ENCODE results near the gene CACNA1F.

CACNA1F gene

DNA sequence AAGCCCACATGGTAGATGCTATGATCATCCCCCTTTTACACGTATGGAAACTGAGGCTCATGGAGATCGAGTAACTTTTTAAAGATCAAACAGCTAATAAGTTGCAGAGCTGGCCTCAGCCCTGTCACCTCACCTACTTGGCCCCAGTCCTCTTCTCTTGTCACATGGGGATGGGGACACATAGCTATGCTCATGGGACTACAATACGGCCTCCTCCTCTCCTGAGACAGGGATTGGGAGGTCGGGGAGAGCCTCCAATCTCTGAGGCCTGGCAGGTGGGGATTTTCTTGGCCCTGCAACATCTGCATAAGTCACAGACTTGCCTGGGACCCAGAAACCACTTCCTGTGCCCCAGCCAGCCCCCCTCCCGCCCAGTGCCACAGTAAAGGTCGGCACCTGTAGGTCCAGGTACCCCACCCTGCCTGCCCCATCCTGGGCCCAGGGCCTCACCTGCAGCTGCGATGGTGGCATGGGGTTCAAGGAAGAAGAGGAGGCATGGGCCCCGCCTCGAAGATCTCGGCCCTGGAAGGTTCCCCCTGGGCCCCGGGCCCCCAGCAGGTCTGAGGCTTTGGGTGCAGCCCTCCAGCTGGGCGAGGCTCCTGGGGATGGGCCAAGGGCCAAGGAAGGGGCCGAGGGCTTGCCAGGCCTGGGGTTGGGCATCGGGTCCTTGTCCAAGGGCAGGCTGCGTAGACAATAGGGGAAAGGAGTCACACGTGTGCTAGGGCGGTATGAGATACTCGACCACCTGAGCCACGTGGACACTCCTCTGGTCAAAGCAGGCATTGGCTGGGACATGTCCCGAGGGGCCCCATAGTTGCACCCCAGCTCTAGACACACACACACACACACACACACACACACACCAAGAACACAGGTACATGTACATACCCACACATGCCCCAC is 25.0 kb upstream of the CACNA1F start:
- no peak overlapping the region for H3K4me3 ChIP-seq (ENCODE audit: low read depth, low read length)

DNA sequence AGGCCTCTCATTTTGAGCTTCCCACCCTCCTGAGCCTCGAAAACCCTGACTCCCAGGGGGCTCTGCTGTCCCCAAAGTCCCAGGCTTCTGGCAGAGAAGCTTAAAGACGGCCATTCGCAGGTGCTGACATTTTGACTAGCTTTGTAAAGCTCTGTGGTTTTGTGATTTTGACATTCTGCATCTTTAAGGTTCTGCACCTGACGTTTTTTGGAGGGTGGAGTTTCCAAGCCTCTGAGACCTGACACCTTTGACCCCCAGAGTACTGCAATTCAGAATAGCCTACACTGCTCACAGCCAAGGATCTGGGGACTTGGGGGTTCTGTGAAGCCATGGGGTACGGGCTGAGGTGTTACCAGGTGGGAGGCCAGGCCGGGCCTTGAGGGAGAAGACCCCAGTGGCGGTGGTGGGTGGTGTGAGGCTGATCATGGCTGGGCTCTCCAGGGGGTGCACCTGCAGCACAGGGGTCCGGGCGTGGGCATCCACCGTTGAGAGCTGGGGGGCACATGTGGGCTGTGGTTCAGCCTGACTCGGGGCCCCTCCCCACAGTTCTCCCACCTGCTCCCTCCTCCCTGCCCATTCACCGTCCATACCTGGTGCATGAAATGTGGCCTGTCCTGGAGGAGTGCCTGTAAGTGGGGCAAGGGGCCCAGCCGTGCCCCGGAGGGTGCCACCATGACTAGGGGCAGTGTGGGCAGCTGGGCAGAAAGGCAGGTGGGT is 24.1 kb upstream of the CACNA1F start:
- H3K4me3 ChIP-seq (ENCODE audit: low read depth, low read length), result no peak overlapping the region

DNA sequence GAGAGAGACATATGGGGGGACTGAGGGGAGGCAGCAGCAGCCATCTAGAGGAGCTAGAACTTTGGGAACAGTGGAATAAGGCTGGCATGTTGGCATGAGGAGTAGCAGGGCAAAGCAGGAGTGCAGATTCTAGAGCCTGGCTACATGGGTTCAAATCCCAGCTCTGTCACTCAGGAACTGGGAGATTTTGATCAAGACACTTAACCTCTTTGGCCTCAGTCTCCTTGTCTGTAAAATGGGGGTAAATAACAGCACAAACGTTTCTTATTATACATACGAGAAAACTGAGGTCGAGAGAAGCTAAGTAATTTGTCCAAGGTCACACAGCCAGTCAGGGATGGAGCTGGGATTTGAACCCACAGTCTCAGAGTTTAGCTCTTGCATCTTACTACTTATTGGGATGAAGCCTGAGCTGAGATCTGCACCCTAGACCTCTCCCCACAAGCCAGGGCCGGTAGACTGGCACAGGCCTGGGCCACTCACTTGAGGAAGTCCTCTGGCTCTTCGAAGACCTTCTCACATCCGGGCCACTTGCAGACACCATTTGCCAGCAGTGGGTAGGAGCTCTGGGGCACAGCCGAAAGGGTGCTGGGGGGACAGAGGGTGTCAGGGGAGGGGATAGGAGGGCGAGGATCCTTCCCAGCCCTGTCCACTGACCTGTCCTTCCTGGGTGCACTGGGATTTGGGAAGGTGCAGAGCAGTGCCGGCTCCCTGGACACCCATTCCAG is 23.3 kb upstream of the CACNA1F start:
- H3K4me3 ChIP-seq (ENCODE audit: low read depth, low read length), result no peak overlapping the region

DNA sequence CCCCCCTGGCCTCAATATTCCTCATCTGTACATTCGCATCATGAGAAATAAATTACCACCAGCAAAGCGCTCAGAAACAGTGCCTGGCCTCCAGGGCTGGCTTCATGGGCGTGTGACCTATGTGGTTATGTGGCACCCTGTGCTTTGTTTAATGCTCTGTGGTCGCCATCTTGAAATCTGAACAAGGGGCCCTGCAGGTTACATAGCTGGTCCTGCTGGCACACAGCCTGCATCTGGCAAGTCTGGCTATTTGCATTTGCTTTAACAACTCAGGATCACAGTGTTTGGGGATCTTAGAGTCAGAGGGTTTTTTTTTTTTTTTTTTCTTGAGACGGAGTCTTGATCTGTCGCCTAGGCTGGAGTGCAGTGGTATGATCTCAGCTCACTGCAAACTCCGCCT is 21.5 kb upstream of the CACNA1F start:
- H3K4me3 ChIP-seq (ENCODE audit: low read depth, low read length), result no peak overlapping the region

DNA sequence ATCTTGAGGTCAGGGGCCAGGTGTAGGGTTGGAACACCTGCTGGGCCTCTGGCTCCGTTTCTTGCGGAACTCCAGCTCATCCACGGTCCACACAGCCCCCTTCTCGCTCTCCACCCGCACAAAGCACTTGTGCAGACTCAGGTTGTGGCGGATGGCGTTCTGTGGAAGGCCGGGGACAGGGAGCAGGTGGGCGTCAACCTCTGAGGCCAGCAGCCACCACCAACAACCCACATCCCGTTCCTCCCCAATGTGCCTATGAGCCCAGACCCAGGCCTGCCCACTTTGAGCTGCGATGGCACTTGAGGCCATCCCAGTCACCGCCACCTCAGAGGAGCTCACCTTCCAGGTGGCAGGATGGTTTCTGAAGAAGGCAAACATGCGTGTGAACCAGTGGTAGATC is 18.2 kb upstream of the CACNA1F start:
- no peak overlapping the region for H3K4me3 ChIP-seq (ENCODE audit: low read depth, low read length)

DNA sequence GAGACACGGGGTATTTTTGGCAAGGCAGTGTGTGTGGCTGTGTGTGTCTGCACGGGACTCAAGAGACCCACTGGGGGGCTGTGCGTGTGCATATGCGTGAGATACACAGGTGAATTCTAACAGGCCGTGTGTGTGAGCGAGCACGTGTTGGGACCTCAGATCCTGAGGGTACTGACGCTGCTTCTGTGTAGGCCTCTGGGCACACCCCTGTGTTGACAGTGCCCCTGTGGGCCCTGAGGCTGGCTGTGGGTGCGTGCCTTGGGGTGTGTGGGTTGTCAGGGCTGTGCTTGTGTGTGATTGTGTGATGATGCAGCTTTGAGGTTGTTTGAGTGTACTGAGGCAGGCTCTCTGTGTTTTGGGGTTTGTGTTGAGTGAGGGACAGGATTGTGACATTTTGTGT is 17.4 kb upstream of the CACNA1F start:
- H3K4me3 ChIP-seq (ENCODE audit: low read depth, low read length), result no peak overlapping the region

DNA sequence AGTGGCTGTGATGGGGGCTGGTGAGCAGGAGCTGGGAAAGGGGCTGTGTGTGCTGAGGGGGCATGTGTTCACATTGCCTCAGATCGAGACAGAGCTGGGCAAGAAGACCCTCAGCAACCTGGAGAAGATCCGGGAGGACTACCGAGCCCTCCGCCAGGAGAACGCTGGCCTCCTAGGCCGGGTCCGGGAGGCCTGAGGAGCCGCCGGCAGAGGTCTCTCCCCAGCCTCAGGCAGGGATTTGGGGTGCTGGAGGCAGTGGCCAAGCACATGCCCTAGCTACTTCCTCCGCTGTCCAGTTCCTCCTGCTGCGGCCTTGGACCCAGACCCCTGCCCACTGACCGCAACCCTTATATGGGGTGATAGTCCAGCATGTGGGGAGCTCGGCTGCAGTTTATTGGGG is 16.9 kb upstream of the CACNA1F start:
- no peak overlapping the region for H3K4me3 ChIP-seq (ENCODE audit: low read depth, low read length)

DNA sequence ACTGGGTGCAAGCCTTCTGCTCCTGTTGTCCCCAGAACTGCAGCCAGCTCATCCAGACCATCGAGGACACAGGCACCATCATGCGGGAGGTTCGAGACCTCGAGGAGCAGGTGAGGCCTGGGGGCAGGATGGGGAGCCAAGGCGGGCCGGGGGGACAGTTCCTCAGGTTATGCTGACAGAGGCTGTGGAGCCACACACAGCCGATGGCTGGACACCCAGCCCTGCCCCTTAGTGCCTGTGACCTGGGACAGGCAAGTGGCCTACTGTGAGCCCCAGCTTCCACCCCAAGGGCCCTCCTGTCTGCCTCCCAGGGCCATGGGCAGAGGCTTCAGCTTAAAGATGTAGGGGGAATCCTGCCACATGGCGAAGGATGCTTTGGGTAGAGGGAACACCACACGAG is 16.5 kb upstream of the CACNA1F start:
- no peak overlapping the region for H3K4me3 ChIP-seq (ENCODE audit: low read depth, low read length)

DNA sequence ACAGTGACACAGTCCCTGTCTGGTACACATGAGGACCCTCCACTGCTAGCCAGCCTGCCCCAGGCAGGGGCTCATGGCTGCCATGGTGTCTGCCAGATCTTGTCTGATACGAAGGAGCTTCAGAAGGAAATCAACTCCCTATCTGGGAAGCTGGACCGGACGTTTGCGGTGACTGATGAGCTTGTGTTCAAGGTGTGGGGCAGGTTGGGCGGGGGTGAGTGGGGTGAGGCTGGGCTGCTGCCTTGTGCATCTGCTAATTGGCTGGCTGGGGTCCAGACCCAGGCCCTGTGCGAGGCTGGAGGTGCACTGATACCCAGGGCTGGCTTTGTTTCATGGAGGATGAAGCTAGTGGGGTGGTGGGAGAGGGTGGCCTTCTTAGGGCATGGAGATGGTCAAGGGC is 15.9 kb upstream of the CACNA1F start:
- no peak overlapping the region for H3K4me3 ChIP-seq (ENCODE audit: low read depth, low read length)

DNA sequence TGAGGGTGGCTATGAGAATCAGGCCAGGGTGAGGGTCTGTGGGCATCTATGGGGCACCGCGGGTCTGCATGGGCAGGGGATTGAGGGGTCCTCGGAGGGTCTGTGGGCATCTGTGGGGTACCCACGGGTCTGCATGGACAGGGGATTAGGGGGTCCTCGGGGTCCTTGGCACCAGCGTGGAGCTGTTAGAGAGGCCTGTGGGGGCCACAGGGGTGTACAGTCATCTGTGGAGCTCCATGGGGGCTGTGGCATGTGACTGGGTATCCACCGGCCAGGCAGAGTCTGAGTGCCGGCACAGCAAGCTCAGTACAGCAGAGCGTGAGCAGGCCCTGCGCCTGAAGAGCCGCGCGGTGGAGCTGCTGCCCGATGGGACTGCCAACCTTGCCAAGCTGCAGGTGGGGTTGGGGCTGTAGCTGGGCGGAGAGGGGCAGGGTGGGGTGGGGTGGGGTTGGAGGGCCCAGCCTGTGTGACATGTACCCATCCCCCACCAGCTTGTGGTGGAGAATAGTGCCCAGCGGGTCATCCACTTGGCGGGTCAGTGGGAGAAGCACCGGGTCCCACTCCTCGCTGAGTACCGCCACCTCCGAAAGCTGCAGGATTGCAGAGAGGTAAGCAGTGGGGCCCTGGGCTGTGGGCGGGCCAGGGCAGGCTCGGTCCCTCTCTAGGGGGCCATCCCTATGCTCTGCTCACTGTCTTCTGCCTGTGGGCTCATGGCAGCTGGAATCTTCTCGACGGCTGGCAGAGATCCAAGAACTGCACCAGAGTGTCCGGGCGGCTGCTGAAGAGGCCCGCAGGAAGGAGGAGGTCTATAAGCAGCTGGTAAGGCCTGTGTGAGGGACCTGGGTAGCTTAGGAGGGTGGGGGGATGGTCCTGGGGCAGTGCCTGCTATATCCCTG is 15.0 kb upstream of the CACNA1F start:
- no peak overlapping the region for H3K4me3 ChIP-seq (ENCODE audit: low read depth, low read length)

DNA sequence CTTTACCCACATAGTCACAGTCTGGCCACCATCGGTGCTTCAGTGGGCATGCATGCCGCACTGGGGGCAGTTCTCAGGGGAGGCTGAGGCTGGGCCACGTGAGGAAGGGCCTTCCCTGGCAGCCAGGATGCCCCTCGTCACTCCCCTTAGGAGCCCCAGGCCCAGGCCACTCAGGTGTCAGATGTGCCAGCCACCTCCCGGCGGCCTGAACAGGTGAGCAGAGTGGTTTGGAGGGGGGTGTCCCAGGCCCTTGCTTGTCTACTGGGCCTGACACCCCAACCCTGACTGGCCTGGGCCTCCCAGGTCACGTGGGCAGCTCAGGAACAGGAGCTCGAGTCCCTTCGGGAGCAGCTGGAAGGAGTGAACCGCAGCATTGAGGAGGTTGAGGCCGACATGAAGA is 14.2 kb upstream of the CACNA1F start:
- no peak overlapping the region for H3K4me3 ChIP-seq (ENCODE audit: low read depth, low read length)

DNA sequence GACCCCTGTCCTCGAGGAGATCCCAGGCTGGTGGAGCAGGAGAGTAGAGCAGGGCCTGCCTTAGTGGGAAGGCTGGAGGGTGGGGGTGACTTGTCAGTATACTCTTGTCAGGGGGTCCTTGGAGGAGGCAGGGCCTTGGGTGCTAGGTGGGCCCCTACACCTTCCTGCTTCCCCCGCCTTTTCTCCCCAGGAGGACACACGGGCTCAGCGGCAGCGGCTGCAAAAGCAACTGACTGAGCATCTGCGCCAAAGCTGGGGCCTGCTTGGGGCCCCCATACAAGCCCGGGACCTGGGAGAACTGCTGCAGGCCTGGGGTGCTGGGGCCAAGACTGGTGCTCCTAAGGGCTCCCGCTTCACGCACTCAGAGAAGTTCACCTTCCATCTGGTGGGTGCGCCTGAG is 13.4 kb upstream of the CACNA1F start:
- no peak overlapping the region for H3K4me3 ChIP-seq (ENCODE audit: low read depth, low read length)

DNA sequence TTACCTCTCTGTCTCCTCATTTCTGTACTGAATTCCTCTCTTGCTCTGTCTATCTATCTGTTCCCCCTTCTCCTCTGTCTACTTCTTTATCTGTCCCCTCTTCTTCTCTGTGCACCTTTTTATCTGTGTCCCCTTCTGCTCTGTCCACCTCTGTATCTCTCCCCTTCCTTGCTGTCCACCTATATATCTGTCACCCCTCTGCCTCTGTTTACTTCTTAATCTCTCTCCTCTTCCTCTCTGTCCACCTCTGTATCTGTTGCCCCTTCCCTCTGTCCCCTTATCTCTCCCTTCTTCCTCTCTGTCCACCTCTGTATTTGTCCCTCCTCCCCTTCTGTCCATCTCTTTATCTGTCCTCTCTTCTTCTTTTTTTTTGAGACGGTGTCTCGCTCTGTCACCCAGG is 11.1 kb upstream of the CACNA1F start:
- H3K4me3 ChIP-seq (ENCODE audit: low read depth, low read length), result no peak overlapping the region

DNA sequence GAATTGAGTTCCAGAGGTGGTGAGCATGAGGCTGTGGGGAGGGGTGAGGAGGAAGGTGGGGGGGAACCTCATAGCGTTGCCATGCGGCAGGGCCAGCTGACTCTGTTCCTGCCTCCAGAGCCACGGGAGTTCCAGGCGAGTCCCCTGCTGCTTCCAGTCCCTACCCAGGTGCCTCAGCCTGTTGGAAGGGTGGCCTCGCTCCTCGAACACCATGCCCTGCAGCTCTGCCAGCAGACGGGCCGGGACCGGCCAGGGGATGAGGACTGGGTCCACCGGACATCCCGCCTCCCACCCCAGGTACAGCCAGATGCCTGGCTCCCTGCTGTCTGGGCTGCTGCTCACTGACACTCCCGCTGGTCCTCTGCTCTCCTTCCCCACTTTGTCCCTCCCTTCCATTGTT is 10.0 kb upstream of the CACNA1F start:
- no peak overlapping the region for H3K4me3 ChIP-seq (ENCODE audit: low read depth, low read length)

DNA sequence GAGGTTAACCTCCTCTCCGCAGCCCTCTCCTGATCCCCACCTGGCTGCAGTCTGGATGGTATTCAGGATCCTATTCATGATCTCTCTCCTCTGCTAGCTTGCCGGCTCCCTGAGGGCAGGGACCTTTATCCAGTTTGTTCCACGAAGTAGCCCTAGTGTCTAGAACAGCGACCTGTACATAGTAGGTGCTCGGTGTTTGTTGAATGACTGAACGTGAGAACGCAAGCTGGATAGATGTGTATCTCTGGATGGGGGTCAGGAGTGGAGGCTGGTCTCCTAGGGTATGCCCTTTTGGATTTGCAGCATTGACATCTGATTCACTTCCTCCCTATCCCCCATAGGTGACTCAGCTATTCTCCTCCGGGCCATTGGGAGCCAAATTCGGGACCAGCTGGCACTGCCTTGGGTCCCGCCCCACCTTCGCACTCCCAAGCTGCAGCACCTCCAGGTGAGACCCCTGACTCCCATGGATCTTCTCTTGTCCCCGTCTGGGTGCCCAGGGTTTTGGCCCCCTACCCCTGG is 9.5 kb upstream of the CACNA1F start:
- H3K4me3 ChIP-seq (ENCODE audit: low read depth, low read length), result no peak overlapping the region

DNA sequence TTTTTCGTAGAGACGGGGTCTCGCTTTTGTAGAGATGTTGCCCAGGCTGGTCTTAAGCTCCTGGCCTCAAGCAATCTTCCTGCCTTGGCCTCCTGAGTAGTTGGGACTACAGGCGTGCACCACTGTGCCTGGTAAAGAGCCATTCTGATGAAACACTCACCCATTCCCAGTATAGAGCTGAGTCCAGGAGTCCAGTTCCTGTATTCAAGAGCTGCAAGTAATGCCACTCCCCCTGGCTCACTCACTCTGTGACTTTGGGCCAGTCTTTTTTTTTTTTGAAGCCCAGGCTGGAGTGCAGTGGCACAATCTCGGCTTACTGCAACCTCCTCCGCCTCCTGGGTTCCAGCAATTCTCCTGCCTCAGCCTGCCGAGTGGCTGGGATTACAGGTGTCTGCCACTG is 5.6 kb upstream of the CACNA1F start:
- no peak overlapping the region for H3K4me3 ChIP-seq (ENCODE audit: low read depth, low read length)

DNA sequence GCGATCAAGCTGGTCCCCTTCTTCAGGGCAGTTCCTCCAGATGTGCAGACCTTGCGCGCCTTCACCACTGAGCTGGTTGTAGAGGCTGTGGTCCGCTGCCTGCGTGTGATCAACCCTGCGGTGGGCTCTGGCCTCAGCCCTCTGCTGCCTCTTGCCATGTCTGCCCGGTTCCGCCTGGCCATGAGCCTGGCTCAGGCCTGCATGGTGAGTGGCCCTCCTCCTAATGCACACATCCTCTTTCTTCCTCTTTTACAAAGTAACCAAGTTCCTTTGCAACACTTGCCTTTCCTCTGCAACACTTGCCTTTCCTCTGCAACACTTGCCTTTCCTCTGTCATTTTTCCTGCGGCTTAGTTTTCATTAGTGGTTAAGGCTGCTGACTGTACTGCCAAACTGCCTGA is 3.9 kb upstream of the CACNA1F start:
- no peak overlapping the region for H3K4me3 ChIP-seq (ENCODE audit: low read depth, low read length)

DNA sequence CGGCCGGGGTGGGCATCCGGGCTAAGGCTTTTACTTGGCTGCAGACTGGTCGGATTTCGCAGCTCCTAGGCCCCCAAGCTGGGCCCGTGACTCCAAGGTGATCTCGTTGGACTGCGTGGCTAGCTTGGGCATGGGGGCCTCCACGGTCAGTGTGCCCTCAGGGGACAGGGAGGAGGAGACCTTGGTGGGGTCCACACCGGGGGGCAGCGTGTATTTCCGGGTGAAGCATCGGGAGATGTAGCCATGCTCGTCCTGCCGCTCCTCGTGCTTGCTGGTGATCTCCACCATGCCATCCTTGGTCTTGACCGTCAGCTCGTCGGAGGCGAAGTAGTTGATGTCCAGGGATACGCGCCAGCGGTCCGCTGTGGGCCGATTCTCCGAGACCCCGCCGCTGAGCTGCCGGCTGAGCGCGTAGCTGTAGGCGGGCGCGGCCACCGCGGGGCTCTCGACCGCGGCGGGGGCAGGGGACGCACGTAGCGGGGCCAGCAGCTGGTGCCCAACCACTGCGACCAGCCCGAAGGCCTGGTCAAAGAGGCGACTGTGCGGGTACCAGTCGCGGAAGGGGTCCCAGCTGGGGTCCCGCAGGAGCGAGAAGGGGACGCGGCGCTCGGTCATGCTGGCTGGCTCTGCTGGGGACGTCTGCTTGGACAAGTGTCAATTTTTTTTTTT is 881 bp upstream of the CACNA1F start:
- no peak overlapping the region for H3K4me3 ChIP-seq (ENCODE audit: low read depth, low read length)

DNA sequence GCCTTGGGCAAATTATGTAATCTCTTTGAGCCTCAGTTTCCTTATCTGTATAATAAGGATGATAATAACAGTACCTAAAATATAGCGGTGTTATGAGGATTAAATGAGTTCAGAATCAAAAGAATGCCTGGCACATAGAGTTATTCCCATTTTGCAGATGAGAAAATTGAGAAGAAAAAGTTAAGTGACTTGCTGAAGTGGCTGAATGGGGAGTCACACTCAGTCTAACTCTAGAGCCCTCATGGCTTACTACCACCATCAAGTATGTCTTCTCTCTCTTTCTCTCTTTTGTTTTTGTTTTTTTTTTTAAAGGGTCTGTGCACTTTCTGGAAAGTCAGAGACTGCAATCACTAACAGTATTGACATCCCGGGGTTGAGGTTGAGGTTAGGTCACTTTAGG is 615 bp downstream of the CACNA1F start:
- H3K4me3 ChIP-seq (ENCODE audit: low read depth, low read length), result no peak overlapping the region
